Measurements from ENCODE around the gene EZH2. TPM values are rescaled to one million over a fixed set of nuclear protein-coding genes. Genes with fewer than 3 reads are reported as not detected.

The EZH2 gene
- total and polyA plus RNA-seq, 12 donors: 0.53 to 4.6 (median 1.4) TPM

- Histone ChIP-seq H3K4me1 (peaks cover 0 to 10% (median 0%) of the 10 kb centered on the region in 9 donors), H3K27ac (no peak overlapping the region), H3K9me3 (peaks cover 0 to 17% (median 9%) of the 10 kb centered on the region in 11 donors), H3K36me3 (no peaks in the 10 kb centered on the region), H3K4me3 (no peak overlapping the region), H3K27me3 (no peaks in the 10 kb centered on the region)
- WGBS, 2 donors: 64 to 66% methylated on average over 5 of the region's 5 CpGs
- intact Hi-C loops (cut with DNase I): loop anchor here in 2 of 10 donors (10.0 kb wide), 1 partner anchor 86 kb away; no protein-coding TSS in a partner anchor
- no peak for ATAC-seq
- TF ChIP-seq CTCF (IDR thresholded peaks at IDR 0.05): no peak
- DNase-seq: no peak
These were observed 15.8 kb downstream of the EZH2 start for GRCh38 chr7:148868378-148868674.

GRCh38 chr7:148867596-148868377 lies 16.3 kb downstream of the EZH2 start:
- Histone ChIP-seq H3K4me3 (no peak overlapping the region), H3K27me3 (no peaks in the 10 kb centered on the region), H3K9me3 (peaks cover 0 to 17% (median 9%) of the 10 kb centered on the region in 11 donors), H3K36me3 (no peaks in the 10 kb centered on the region), H3K27ac (no peak overlapping the region), H3K4me1 (peaks cover 0 to 10% (median 0%) of the 10 kb centered on the region in 9 donors)
- DNase-seq (no peak), ATAC-seq (no peak)
- 89 to 90% methylated on average over 3 of the region's 3 CpGs for WGBS, 2 donors
- intact Hi-C loops (cut with DNase I): loop anchor here in 2 of 10 donors (10.0 kb wide), 1 partner anchor 87 kb away; no protein-coding TSS in a partner anchor
- no peak for TF ChIP-seq CTCF (IDR thresholded peaks at IDR 0.05)

GRCh38 chr7:148866362-148866761 lies 17.7 kb downstream of the EZH2 start:
- Histone ChIP-seq H3K27me3 (no peaks in the 10 kb centered on the region), H3K36me3 (no peaks in the 10 kb centered on the region), H3K9me3 (peaks cover 0 to 17% (median 9%) of the 10 kb centered on the region in 11 donors), H3K4me3 (no peak overlapping the region), H3K27ac (no peak overlapping the region), H3K4me1 (no peaks in the 10 kb centered on the region)
- ATAC-seq: no peak
- intact Hi-C loops (cut with DNase I): loop anchor here in 2 of 10 donors (10.0 kb wide), 1 partner anchor 88 kb away; no protein-coding TSS in a partner anchor
- TF ChIP-seq CTCF (IDR thresholded peaks at IDR 0.05): no peak
- WGBS, 2 donors: 95 to 97% methylated on average over 6 of the region's 6 CpGs
- DNase-seq: no peak

GRCh38 chr7:148865283-148865682 lies 18.8 kb downstream of the EZH2 start:
- DNase-seq (no peak), ATAC-seq (no peak)
- Histone ChIP-seq H3K36me3 (no peaks in the 10 kb centered on the region), H3K9me3 (peaks cover 0 to 17% (median 9%) of the 10 kb centered on the region in 11 donors), H3K27me3 (no peaks in the 10 kb centered on the region), H3K4me3 (no peak overlapping the region), H3K4me1 (no peaks in the 10 kb centered on the region), H3K27ac (no peak overlapping the region)
- no peak for TF ChIP-seq CTCF (IDR thresholded peaks at IDR 0.05)
- WGBS, 2 donors: 96% methylated on average over 2 of the region's 2 CpGs
- intact Hi-C loops (cut with DNase I): loop anchor here in 2 of 10 donors (10.0 kb wide), 1 partner anchor 90 kb away; no protein-coding TSS in a partner anchor
